Measurements from ENCODE around the gene DNAJC11. TPM values are rescaled to one million over a fixed set of nuclear protein-coding genes. Genes with fewer than 3 reads are reported as not detected.
A peak's percentile ranks its signal among the peaks of the same experiment; 100 is the strongest.
"Not testable (repeated sequence)": the region's sequence is repeated elsewhere in the genome, so short reads cannot be mapped to it uniquely, and the experiment has no call there.

The DNAJC11 gene
- total RNA-seq, 2 donors from 2014 or later = 23.4 to 61.3 TPM

DNA sequence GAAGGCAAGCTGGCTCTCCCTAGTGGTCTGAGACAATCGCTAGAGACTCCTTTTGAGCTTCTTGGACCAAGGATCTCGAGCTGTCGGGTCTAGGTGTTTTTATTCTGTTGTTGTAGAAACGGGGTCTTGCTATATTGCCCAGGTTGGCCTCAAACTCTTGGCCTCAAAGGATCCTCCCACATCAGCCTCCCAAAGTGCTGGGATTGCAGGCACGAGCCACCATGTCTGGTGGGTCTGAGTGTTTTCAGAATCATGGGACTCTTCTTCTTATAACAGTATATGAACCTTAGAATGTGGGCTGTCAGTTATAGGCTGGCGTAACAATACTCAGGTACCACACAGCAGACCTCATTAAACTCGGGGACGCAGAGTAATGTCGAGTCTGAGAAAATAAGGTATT, 33.1 kb downstream of the DNAJC11 start:
- Mint-ChIP-seq H3K36me3 (peaks cover 4 to 5% of the 10 kb centered on the region in 2 donors), H3K9me3 (no peaks in the 10 kb centered on the region), H3K27ac (no peak overlapping the region)
- no peak for ATAC-seq
- no peak for DNase-seq (ENCODE audit: low spot score in 2 of 2)

DNA sequence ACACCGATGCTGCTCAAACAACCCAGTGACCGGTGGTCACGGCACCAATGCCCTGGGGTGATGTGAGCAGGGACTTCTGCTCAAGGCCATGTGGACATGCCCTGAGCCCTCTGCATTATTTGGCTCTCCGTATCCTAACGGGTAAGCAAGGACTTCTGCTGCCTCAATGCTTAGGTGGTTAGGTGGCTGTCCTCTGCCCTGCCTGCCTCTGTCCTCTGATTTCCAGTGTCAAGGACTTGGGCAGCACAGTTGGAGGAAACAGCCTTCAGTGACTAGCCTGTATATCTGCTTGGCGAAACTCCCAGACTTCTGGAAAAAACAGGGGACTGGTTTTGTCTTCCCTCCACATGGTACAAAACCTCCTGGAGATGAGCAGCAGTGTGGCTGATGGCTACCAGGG, 34.5 kb downstream of the DNAJC11 start:
- Mint-ChIP-seq H3K27ac (no peak overlapping the region), H3K36me3 (peaks cover 4 to 5% of the 10 kb centered on the region in 2 donors), H3K9me3 (no peaks in the 10 kb centered on the region)
- DNase-seq (ENCODE audit: low spot score in 2 of 2) = no peak
- ATAC-seq = no peak

DNA sequence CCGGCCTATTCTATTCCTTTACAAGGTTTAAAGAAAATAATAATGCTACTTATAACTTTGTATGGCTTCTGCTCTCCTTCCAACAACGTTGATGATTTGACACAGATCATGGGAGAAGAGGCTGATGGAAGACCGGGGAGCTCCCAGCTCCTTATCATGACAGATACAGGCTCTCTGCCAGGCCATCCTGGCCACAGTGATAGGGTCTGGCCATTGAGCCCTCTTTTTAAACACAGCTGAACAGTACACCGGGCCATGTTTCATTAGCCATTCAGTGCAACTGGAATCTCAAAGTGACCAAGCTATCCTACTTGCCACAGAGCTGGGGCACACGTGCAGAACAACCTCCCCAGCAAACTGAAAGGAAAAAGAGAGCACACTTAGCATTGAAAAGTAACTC, 34.9 kb downstream of the DNAJC11 start:
- no peak for ATAC-seq
- Mint-ChIP-seq H3K27ac (no peak overlapping the region), H3K9me3 (no peaks in the 10 kb centered on the region), H3K36me3 (peaks cover 4 to 5% of the 10 kb centered on the region in 2 donors)
- no peak for DNase-seq (ENCODE audit: low spot score in 2 of 2)

GRCh38 chr1:6662468-6662867, 39.1 kb downstream of the DNAJC11 start:
- DNase-seq (ENCODE audit: low spot score in 2 of 2); H3K36me3 Mint-ChIP-seq; H3K27ac Mint-ChIP-seq; ATAC-seq; H3K9me3 Mint-ChIP-seq: not testable (repeated sequence)

DNA sequence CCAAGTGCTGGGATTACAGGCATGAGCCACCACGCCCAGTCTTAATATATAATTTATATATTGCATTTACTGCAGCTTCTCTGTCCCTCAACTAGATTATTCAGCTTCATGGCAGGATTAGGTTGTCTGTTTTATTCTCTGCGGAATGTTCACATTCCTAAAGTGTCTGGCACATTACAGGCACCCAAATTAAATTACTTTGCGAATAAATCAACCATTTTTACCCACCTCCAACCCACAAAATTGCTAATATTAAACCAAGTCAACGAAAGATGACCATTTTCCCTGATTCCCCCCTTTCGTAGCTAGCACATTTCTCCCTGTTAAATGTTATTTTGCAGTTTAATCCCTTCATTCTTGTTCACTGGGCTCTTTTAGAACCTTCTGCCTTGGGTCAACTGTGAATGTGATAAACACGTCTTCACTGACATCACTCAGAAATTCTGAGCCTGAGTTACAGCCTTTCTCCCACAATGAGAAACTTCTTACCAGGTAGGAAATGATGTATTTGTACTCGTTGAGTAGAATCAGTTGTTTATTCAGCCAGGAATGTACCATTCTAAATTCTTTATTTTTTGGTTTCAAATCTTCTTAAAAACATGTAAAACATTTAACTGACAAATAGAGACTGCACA, 41.1 kb downstream of the DNAJC11 start:
- DNase-seq (ENCODE audit: low spot score in 2 of 2) (no peak), ATAC-seq (no peak)
- Mint-ChIP-seq H3K36me3 (no peaks in the 10 kb centered on the region), H3K27ac (peak overlapping the region in 1 of 2 donors; percentile 12), H3K9me3 (no peaks in the 10 kb centered on the region)

DNA sequence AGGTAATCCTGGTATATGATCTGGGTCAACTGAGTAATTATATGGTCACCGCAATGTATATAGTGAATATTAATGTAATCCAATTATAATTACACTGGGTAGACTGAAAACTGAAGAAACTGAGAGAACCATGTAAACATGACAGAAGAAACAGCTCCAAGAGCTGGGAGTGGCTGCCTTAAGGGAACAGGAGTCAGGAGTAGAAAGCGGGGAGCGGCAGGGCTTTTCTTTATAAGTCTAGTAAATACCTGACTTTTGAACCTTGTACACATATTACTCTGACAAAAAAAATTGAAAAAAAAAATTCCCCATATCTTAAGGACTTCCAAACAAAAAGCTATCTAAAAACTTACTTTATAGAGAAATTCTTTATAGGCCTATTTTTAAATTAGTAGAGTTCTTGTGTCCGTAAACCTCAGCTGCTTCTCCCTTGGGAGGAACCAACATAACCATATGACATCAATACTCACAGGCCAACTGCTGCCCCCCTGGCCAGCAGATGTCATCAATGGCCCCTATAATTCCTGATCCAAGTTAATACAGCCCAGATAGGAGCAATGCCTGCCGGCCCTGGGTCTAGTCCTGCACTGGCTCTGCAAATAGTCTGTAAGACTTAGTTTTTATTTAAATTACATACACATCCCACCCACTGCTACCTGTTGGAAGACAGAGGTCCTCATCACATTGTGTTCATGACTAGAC, 43.1 kb downstream of the DNAJC11 start:
- Mint-ChIP-seq H3K36me3 (no peaks in the 10 kb centered on the region), H3K9me3 (no peaks in the 10 kb centered on the region), H3K27ac (no peak overlapping the region)
- ATAC-seq (no peak), DNase-seq (ENCODE audit: low spot score in 2 of 2) (peak in 1 of 2 donors; percentile 3)

DNA sequence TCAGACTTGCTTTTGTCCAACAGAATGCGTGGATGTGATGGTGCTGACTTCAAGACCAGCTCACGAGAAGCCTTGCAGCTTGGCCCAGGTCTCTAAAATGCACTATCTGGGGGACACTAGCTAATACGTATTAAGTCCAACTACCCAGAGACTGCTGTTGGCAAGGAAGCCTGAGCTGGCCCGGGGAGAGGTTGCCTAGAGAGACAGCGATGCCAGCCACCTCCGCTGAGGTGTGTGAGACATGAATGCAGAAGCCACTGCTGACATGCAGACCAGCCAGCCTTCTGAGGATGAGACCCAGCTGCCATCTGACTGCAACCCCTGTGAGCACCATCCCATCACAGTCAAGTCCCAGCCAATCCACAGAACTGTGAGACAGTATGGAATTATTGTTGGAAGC, 44.5 kb downstream of the DNAJC11 start:
- DNase-seq (ENCODE audit: low spot score in 2 of 2) = peak in 1 of 2 donors; percentile 34
- ATAC-seq = no peak
- H3K27ac Mint-ChIP-seq = no peak overlapping the region
- H3K36me3 Mint-ChIP-seq = peaks cover 0 to 5% of the 10 kb centered on the region in 2 donors
- no peaks in the 10 kb centered on the region for H3K9me3 Mint-ChIP-seq

- Mint-ChIP-seq H3K27ac (no peak overlapping the region), H3K36me3 (peaks cover 4 to 11% of the 10 kb centered on the region in 2 donors), H3K9me3 (no peaks in the 10 kb centered on the region)
- ATAC-seq (no peak), DNase-seq (ENCODE audit: low spot score in 2 of 2) (no peak)
Observed at GRCh38 chr1:6653436-6654290, 48.0 kb downstream of the DNAJC11 start.

DNA sequence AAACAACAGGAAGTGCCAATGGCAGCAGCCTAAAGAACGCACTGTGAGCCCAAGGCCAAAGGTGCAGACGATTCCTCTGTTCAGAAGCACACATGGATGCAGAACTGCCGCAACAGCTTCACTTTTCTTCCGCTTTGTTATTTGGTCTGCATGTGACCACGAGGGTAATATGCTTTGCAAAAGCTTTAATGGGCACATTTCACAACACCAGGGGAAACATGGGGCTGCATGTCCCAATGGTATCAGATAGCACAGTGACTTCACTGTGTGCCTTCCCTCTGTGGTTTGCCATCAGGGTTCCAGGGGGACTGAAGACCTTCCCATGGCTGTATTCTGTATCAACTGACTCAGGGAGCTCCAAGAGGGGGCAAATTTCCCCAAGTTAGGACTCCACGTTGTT, 48.6 kb downstream of the DNAJC11 start:
- ATAC-seq (no peak), DNase-seq (ENCODE audit: low spot score in 2 of 2) (no peak)
- H3K36me3 Mint-ChIP-seq = peaks cover 4 to 11% of the 10 kb centered on the region in 2 donors
- no peaks in the 10 kb centered on the region for H3K9me3 Mint-ChIP-seq
- H3K27ac Mint-ChIP-seq = no peak overlapping the region

DNA sequence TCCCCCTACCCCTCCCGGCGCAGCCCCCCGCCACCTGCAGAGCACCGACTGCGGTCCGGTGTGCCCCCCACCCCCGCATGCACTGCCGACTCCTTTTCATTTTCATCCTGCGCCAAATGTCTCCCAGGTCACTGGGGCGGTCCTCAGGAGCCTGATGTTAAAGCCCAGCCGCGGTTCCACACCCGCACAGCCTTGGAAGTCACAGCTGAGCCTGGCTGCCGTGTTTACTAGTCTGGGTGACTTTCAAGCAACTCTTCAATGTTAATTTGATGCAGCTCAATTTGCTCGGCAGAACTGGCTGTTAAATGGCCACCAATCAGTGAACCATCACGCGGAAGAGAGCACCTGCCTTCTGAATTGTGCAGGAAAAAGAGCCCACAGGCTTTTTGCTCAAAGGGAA, 49.7 kb downstream of the DNAJC11 start:
- peak overlapping the region in 1 of 2 donors; percentile 44 for H3K27ac Mint-ChIP-seq
- H3K36me3 Mint-ChIP-seq = peaks cover 4 to 11% of the 10 kb centered on the region in 2 donors
- ATAC-seq (no peak), DNase-seq (ENCODE audit: low spot score in 2 of 2) (no peak)
- no peaks in the 10 kb centered on the region for H3K9me3 Mint-ChIP-seq

DNA sequence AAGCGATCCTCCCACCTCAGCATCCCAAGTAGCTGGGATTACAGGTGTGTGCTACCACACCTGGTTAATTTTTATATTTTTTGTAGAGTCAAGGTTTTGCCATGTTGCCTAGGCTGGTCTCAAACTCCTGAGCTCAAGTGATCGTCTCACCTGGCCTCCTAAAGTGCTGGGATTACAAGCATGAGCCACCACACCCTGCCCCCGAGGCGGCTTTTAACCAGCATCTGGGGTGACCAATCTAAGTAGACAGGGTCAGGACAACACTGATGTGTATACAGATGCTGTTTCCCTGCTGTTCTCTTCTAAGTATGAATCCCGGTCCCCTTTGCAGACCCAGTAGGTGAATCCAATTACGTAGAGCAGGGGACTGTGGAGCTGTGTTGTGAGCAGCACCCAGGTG, 53.1 kb downstream of the DNAJC11 start:
- H3K27ac Mint-ChIP-seq = peak overlapping the region in 1 of 2 donors; percentile 67
- DNase-seq (ENCODE audit: low spot score in 2 of 2) = no peak
- peaks cover 4 to 11% of the 10 kb centered on the region in 2 donors for H3K36me3 Mint-ChIP-seq
- H3K9me3 Mint-ChIP-seq = no peaks in the 10 kb centered on the region
- no peak for ATAC-seq

DNA sequence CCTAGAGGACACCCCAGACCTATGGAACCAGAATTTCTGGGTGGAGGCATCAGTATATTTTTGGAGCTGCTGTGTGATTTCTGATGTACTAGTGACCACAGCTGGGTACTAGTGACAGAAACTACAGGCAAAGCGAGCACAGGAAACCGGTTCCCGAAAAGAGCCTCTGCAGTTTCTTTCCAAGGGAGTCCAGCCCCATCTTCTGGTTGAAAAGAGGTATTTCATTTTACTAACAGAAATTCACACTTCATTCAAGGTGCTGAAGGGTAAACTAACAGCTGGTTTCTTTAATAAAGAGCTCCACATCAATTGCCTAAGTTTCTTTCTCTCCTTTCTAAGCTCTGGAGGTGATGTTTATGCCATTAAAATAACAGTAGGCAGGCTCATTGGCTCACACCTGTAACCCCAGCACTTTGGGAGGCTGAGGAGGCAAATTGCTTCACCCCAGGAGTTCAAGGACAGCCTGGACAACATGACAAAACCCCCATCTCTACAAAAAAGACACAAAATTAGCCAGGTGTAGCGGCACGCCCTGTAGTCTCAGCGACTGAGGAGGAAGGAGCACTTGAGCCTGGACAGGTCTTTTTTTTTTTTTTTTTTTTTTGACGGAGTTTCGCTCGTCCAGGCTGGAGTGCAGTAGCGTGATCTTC, 55.0 kb downstream of the DNAJC11 start:
- peak; percentile 41 to 60 for ATAC-seq

GRCh38 chr1:6645018-6645417, 56.6 kb downstream of the DNAJC11 start:
- peaks cover 0 to 4% of the 10 kb centered on the region in 2 donors for H3K36me3 Mint-ChIP-seq
- DNase-seq (ENCODE audit: low spot score in 2 of 2) (no peak), ATAC-seq (no peak)
- H3K9me3 Mint-ChIP-seq = no peaks in the 10 kb centered on the region
- H3K27ac Mint-ChIP-seq = peak overlapping the region in 1 of 2 donors; percentile 30

More for the DNA sequence above, 55.0 kb downstream of the DNAJC11 start:
- peaks cover 5 to 8% of the 10 kb centered on the region in 2 donors for H3K36me3 Mint-ChIP-seq
- peak in 1 of 2 donors; percentile 22 for DNase-seq (ENCODE audit: low spot score in 2 of 2)
- H3K27ac Mint-ChIP-seq = no peak overlapping the region
- H3K9me3 Mint-ChIP-seq = no peaks in the 10 kb centered on the region

DNA sequence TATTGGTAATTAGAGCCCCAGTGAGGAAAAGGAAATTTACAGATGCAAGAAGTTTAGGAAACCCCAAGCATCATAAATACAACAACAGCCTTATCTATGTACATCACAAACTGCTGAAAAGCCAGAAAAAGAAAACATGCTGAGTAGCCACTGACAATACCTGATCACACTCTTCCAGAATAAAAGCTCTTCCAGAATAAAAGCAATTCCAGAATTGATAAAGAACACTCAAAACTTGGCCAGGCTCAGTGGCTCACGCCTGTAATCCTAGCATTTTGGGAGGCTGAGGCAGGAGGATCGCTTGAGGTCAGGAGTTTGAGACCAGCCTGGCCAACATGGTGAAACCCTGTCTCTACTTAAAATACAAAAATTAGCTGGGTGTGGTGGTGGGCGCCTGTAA, 60.7 kb downstream of the DNAJC11 start:
- H3K9me3 Mint-ChIP-seq; DNase-seq (ENCODE audit: low spot score in 2 of 2); ATAC-seq; H3K36me3 Mint-ChIP-seq; H3K27ac Mint-ChIP-seq: not testable (repeated sequence)

DNA sequence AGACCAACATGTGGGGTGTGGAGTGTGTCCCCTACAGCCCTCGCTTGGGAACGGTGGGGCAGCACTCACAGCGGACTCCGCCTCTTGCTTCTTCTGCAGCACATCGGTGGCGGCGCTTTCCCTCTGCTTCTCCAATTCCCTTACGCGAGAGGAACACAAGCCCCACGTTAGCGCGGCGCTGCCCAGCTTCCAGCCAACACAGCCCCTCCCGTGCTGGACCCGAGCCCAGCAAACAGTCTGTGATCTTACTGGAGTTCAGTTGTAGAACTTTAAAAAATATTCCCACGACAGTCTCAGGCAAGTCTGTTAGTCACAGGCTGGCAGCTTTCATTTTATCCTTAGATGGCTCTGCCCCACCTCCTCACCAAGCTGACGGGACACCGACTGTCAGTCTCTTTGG, 63.4 kb downstream of the DNAJC11 start:
- no peak for ATAC-seq
- H3K9me3 Mint-ChIP-seq = no peaks in the 10 kb centered on the region
- H3K36me3 Mint-ChIP-seq = peaks cover 4 to 5% of the 10 kb centered on the region in 2 donors
- DNase-seq (ENCODE audit: low spot score in 2 of 2) = no peak
- H3K27ac Mint-ChIP-seq = no peak overlapping the region

- no peak for ATAC-seq
- H3K36me3 Mint-ChIP-seq = peaks cover 2 to 5% of the 10 kb centered on the region in 2 donors
- no peak for DNase-seq (ENCODE audit: low spot score in 2 of 2)
- H3K27ac Mint-ChIP-seq = peak overlapping the region in 1 of 2 donors; percentile 68
- H3K9me3 Mint-ChIP-seq = no peaks in the 10 kb centered on the region
Observed at GRCh38 chr1:6637770-6638169, 63.8 kb downstream of the DNAJC11 start.
